ENCODE results near the gene NSD2.

DNA sequence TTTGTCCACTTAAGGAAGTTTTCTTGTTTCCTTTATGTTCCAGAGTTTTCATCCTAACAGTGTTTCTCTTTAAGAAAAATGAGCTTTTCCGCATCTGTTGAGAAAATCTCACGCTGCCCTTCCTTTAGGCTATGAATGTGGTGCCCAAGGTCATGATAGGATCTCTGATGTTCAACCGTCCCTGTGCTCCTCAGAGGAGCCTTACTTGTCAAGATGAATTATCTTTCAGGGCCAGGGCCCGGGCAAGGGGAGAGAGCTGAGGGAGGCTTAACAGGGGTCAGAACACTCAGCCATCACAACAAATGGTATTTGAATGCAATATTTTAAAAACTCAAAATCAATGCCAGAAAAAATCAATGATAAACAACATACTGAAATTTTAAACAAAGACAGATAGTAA, 143.8 kb downstream of the NSD2 start:
- TF ChIP-seq, protein P1, sequence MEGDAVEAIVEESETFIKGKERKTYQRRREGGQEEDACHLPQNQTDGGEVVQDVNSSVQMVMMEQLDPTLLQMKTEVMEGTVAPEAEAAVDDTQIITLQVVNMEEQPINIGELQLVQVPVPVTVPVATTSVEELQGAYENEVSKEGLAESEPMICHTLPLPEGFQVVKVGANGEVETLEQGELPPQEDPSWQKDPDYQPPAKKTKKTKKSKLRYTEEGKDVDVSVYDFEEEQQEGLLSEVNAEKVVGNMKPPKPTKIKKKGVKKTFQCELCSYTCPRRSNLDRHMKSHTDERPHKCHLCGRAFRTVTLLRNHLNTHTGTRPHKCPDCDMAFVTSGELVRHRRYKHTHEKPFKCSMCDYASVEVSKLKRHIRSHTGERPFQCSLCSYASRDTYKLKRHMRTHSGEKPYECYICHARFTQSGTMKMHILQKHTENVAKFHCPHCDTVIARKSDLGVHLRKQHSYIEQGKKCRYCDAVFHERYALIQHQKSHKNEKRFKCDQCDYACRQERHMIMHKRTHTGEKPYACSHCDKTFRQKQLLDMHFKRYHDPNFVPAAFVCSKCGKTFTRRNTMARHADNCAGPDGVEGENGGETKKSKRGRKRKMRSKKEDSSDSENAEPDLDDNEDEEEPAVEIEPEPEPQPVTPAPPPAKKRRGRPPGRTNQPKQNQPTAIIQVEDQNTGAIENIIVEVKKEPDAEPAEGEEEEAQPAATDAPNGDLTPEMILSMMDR (IDR thresholded peaks at IDR 0.05; ENCODE audit: low read depth, low read length), result no peak
- no peak for TF ChIP-seq EZH2phosphoT487 (IDR thresholded peaks at IDR 0.05; ENCODE audit: low read depth)
